ENCODE results near the gene MAP3K7. TPM values are rescaled to one million over a fixed set of nuclear protein-coding genes. Genes with fewer than 3 reads are reported as not detected.

MAP3K7 gene
- total and polyA plus RNA-seq, 2 of the 13 experiments (the other 11 are each of a cell fraction or from before 2014, with no cell fraction given) = 24.1 to 24.4 TPM

DNA sequence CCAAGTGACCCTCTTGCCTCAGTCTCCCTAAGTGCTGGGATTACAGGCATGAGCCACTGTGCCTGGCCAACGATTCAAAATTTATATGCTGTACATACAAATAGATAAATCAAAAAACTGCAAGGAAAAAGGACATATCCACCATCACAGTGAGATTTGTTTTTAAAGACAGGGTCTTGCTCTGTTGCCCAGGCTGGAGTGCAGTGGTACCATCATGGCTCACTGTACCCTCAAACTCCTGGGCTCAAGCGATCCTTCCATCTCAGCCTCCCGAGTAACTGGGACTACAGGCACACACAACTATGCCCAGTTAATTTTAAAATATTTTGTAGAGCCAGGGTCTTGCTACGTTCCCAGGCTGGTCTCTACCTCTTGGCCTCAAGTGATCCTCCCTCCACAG lies 61.5 kb downstream of the MAP3K7 start:
- intact Hi-C loops (cut with micrococcal nuclease; ENCODE audit: unreplicated experiment) (no loop called here), in situ Hi-C loops (cut with HindIII; ENCODE audit: extremely low pct_ligation_motif_present, low pct_unique_long_range_greater_than_20kb) (no loop called here)
- POLR2A ChIA-PET = no interaction called here
- no peak overlapping the region for H2AFZ ChIP-seq (ENCODE audit: low read length)
- H3K36me3 ChIP-seq (replicated peaks in 1 of 2; ENCODE audit: control insufficient read depth in 1 of 2, insufficient read depth in 2 of 2, low read length in 2 of 2) = peaks cover 1 to 18% of the 10 kb centered on the region in 2 experiments; a peak in 2 of 5 replicates
- H3K79me2 ChIP-seq (ENCODE audit: insufficient read depth, low read length) = no peaks in the 10 kb centered on the region
- no peaks in the 10 kb centered on the region for H3K9me3 ChIP-seq (ENCODE audit: low read length)
- ATAC-seq (no peak), DNase-seq (ENCODE audit: low spot score) (no peak), FAIRE-seq (no peak)
- TF ChIP-seq NFKB2 (CRISPR knock-in tag; IDR thresholded peaks at IDR 0.05; ENCODE audit: borderline replicate concordance) (no peak), ZNF253 (CRISPR knock-in tag; IDR thresholded peaks at IDR 0.05; ENCODE audit: borderline replicate concordance) (no peak)
- TF ChIP-seq, protein P1, sequence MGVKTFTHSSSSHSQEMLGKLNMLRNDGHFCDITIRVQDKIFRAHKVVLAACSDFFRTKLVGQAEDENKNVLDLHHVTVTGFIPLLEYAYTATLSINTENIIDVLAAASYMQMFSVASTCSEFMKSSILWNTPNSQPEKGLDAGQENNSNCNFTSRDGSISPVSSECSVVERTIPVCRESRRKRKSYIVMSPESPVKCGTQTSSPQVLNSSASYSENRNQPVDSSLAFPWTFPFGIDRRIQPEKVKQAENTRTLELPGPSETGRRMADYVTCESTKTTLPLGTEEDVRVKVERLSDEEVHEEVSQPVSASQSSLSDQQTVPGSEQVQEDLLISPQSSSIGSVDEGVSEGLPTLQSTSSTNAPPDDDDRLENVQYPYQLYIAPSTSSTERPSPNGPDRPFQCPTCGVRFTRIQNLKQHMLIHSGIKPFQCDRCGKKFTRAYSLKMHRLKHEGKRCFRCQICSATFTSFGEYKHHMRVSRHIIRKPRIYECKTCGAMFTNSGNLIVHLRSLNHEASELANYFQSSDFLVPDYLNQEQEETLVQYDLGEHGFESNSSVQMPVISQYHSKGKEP (CRISPR knock-in tag; IDR thresholded peaks at IDR 0.05) = no peak
- no peaks in the 10 kb centered on the region for H3K4me1 ChIP-seq (ENCODE audit: insufficient read depth, low read length)
- H3K4me2 ChIP-seq (ENCODE audit: low read depth, low read length) = no peak overlapping the region
- 96% methylated on average over 4 of the region's 4 CpGs for WGBS (ENCODE audit: low lambda C conversion rate)
- no peak overlapping the region for H3K4me3 ChIP-seq (replicated peaks in 1 of 3; ENCODE audit: insufficient read depth in 1 of 3, low read depth in 2 of 3, low read length in 3 of 3)
- CTCF ChIA-PET (ENCODE audit: low intra/inter-chr PET ratio, low total read pairs) = no interaction called here
- no peaks in the 10 kb centered on the region for H4K20me1 ChIP-seq (ENCODE audit: insufficient read depth, low read length)
- no TSS peak for BruUV-seq (replicated peaks)
- H3K27ac ChIP-seq (ENCODE audit: extremely low read length, insufficient read depth, low read length) = no peak overlapping the region
- H3K9ac ChIP-seq (ENCODE audit: insufficient read depth, low read depth, low read length) = no peak overlapping the region
- H3K27me3 ChIP-seq (ENCODE audit: control insufficient read depth in 1 of 2, insufficient read depth in 2 of 2, low read length in 2 of 2) = no peaks in the 10 kb centered on the region

DNA sequence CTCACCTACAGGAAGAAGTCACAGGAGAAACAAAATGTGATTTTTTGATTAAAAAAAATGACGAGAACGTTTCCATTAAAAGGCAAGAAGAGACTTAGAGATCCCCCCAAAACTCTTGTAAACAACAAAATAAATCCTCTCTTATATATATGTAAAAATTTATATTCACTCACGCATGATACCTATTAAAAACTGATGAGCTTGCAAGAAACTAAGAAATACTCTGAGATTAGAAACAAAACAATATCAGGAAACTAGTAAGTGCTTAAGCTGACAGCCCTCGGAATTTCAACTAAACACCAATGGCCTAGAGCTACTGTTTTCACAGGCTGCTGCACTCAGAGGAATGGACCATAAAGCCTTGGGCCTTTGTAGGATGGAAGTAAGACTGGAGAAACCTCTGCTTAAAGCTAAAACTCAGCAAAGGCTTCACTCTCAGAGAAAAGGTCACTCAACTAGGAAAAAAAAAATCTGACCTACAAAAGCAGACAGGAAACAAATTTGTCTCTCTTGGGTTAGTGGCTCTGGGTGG lies 63.0 kb downstream of the MAP3K7 start:
- no peak for TF ChIP-seq ZFAT (CRISPR knock-in tag; conservative IDR thresholded peaks at IDR 0.05)
- peak; percentile 73 to 90 for TF ChIP-seq MAFK (conservative IDR thresholded peaks at IDR 0.05 in 1 of 2, IDR thresholded peaks at IDR 0.05 in 1 of 2; ENCODE audit: low read length in 2 of 2)
- peak; percentile 79 for TF ChIP-seq MAFF (IDR thresholded peaks at IDR 0.05; ENCODE audit: low read depth, low read length)
- BruUV-seq (replicated peaks) = no TSS peak
- ATAC-seq = no peak
- Histone ChIP-seq H2AFZ (ENCODE audit: low read length) (no peak overlapping the region), H3K4me3 (replicated peaks in 1 of 3; ENCODE audit: insufficient read depth in 1 of 3, low read depth in 2 of 3, low read length in 3 of 3) (no peak overlapping the region), H3K9ac (ENCODE audit: insufficient read depth, low read depth, low read length) (no peak overlapping the region), H3K4me2 (ENCODE audit: low read depth, low read length) (no peak overlapping the region), H3K9me3 (ENCODE audit: low read length) (no peaks in the 10 kb centered on the region), H3K27ac (ENCODE audit: extremely low read length, insufficient read depth, low read length) (no peak overlapping the region), H3K36me3 (replicated peaks in 1 of 2; ENCODE audit: control insufficient read depth in 1 of 2, insufficient read depth in 2 of 2, low read length in 2 of 2) (peaks cover 1 to 27% of the 10 kb centered on the region in 2 experiments; a peak in 2 of 5 replicates), H3K27me3 (ENCODE audit: control insufficient read depth in 1 of 2, insufficient read depth in 2 of 2, low read length in 2 of 2) (no peaks in the 10 kb centered on the region), H4K20me1 (ENCODE audit: insufficient read depth, low read length) (no peaks in the 10 kb centered on the region), H3K79me2 (ENCODE audit: insufficient read depth, low read length) (no peaks in the 10 kb centered on the region), H3K4me1 (ENCODE audit: insufficient read depth, low read length) (no peaks in the 10 kb centered on the region)
- DNase-seq (ENCODE audit: low spot score) = no peak
- WGBS (ENCODE audit: low lambda C conversion rate) = 95% methylated on average over 4 of the region's 4 CpGs
- intact Hi-C loops (cut with micrococcal nuclease; ENCODE audit: unreplicated experiment) = no loop called here
- FAIRE-seq = no peak
- in situ Hi-C loops (cut with HindIII; ENCODE audit: extremely low pct_ligation_motif_present, low pct_unique_long_range_greater_than_20kb) = no loop called here
- ChIA-PET CTCF (ENCODE audit: low intra/inter-chr PET ratio, low total read pairs) (no interaction called here), POLR2A (no interaction called here)
